Trophoblast cell (in vitro differentiated cells and primary cell): Measurements from ENCODE around the gene ORM2.

Source experiments
- DNase-seq, 2 donors: peaks; one replicate each; pipeline ENCODE4 v3.0.0-alpha.2; 2016
- H2AFZ ChIP-seq: 2 replicates; pipeline ENCODE4 v1.6.1; 2013; ENCODE audit warnings: low read length, moderate library complexity, mild to moderate bottlenecking; ENCODE audit not compliant: insufficient read depth, poor library complexity
- H2AK5ac ChIP-seq: 2 replicates; pipeline ENCODE4 v1.6.1; 2013; ENCODE audit warnings: mild to moderate bottlenecking, low read length
- H2BK120ac ChIP-seq: 2 replicates; pipeline ENCODE4 v1.6.1; 2013; ENCODE audit warnings: low read length, mild to moderate bottlenecking, moderate library complexity; ENCODE audit not compliant: insufficient read depth, poor library complexity
- H2BK12ac ChIP-seq: 2 replicates; pipeline ENCODE4 v1.6.1; 2013; ENCODE audit warnings: mild to moderate bottlenecking, low read length, moderate library complexity
- H2BK5ac ChIP-seq: 2 replicates; pipeline ENCODE4 v1.6.1; 2013; ENCODE audit warnings: low read length, low read depth, moderate library complexity, mild to moderate bottlenecking; ENCODE audit not compliant: poor library complexity
- H3K14ac ChIP-seq: 2 replicates; pipeline ENCODE4 v1.6.1; 2013; ENCODE audit warnings: mild to moderate bottlenecking, low read length
- H3K18ac ChIP-seq: 2 replicates; pipeline ENCODE4 v1.6.1; 2013; ENCODE audit warnings: mild to moderate bottlenecking, low read length
- H3K23ac ChIP-seq: 2 replicates; pipeline ENCODE4 v1.6.1; 2013; ENCODE audit warnings: low read length
- H3K27ac ChIP-seq: 2 replicates; pipeline ENCODE4 v1.5.1; 2013; ENCODE audit warnings: low read depth, mild to moderate bottlenecking, inconsistent platforms, low read length, moderate library complexity
- H3K27me3 ChIP-seq: 2 replicates; pipeline ENCODE4 v1.6.1; 2013; ENCODE audit warnings: inconsistent platforms, mild to moderate bottlenecking, low read length, moderate library complexity; ENCODE audit not compliant: insufficient read depth
- H3K36me3 ChIP-seq, 2 experiments: 1 replicate in 1 of 2; 2 replicates in 1 of 2; pipeline ENCODE4 v1.6.1; 2013; ENCODE audit warnings: low read length in 2 of 2, mild to moderate bottlenecking in 2 of 2, moderate library complexity in 1 of 2; ENCODE audit not compliant: insufficient read depth in 2 of 2, control insufficient read depth in 1 of 2
- H3K4ac ChIP-seq: 2 replicates; pipeline ENCODE4 v1.6.1; 2013; ENCODE audit warnings: low read depth, mild to moderate bottlenecking, low read length, moderate library complexity
- H3K4me1 ChIP-seq, 2 experiments: 1 replicate in 1 of 2; 2 replicates in 1 of 2; pipeline ENCODE4 v1.6.1; 2013; ENCODE audit warnings: low read length in 2 of 2, mild to moderate bottlenecking in 2 of 2, moderate library complexity in 1 of 2; ENCODE audit not compliant: insufficient read depth in 2 of 2, control insufficient read depth in 1 of 2
- H3K4me2 ChIP-seq: 2 replicates; pipeline ENCODE4 v1.6.1; 2013; ENCODE audit warnings: inconsistent platforms, mild to moderate bottlenecking, low read length, moderate library complexity
- H3K4me3 ChIP-seq: 2 replicates; pipeline ENCODE4 v1.5.1; 2013; ENCODE audit warnings: mild to moderate bottlenecking, low read depth, low read length, inconsistent platforms
- H3K79me1 ChIP-seq: one replicate; pipeline ENCODE4 v1.6.1; 2013; ENCODE audit warnings: low read length
- H3K79me2 ChIP-seq: 2 replicates; pipeline ENCODE4 v1.6.1; 2013; ENCODE audit warnings: low read length, mild to moderate bottlenecking; ENCODE audit not compliant: control insufficient read depth, insufficient read depth, poor library complexity
- H3K9ac ChIP-seq: 2 replicates; pipeline ENCODE4 v1.6.1; 2013; ENCODE audit warnings: mild to moderate bottlenecking, low read length
- H3K9me3 ChIP-seq: 2 replicates; pipeline ENCODE4 v1.6.1; 2013; ENCODE audit warnings: low read depth, mild to moderate bottlenecking, control low read depth, inconsistent platforms, low read length; ENCODE audit not compliant: insufficient read depth
- H4K12ac ChIP-seq: 2 replicates; pipeline ENCODE4 v1.6.1; 2013; ENCODE audit warnings: low read depth, mild to moderate bottlenecking, low read length, moderate library complexity
- H4K8ac ChIP-seq: 2 replicates; pipeline ENCODE4 v1.6.1; 2013; ENCODE audit warnings: low read depth, mild to moderate bottlenecking, low read length, moderate library complexity
- H4K91ac ChIP-seq: one replicate; pipeline ENCODE4 v1.6.1; 2013; ENCODE audit warnings: low read depth, mild to moderate bottlenecking, low read length, moderate library complexity
- WGBS: extraction: QIAGEN DNeasy Blood & Tissue Kit; methylation state at CpG from one replicate; pipeline ENCODE4 v1.1.7; 2013; ENCODE audit warnings: missing lambda C conversion rate; ENCODE audit not compliant: insufficient read length, insufficient coverage; ENCODE audit errors: extremely low coverage; 5-methylcytosine and 5-hydroxymethylcytosine counted together

ORM2 gene

DNA sequence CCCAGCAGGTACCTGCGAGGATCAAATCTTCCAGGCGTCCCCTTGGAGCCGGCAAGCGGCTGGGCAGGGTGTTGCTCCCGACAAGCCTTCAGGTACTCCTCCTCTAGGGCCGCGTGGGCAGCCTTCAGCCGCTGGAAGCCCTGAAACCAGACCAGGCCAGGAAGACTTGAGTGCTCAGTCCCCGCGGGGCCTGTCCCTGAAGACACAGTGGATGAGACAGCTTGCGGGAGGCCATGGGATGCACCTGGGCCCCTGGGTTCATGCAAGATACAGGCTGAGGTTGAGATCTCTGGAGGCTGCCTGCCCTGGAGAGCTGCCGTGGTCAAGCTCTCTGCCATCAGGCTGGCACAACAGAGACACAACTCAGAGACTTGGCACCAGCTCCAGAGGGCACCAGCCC lies 32.7 kb downstream of the ORM2 start:
- Histone ChIP-seq H3K27ac (no peak overlapping the region), H3K9ac (no peak overlapping the region), H4K91ac (no peak overlapping the region), H3K18ac (no peak overlapping the region), H3K79me2 (no peaks in the 10 kb centered on the region), H3K4me1 (peaks cover 0 to 3% of the 10 kb centered on the region in 2 experiments), H2BK120ac (no peak overlapping the region), H3K4me3 (no peak overlapping the region), H4K12ac (no peak overlapping the region), H3K79me1 (no peaks in the 10 kb centered on the region), H3K4ac (no peak overlapping the region), H3K36me3 (peaks cover 37 to 53% of the 10 kb centered on the region in 2 experiments), H3K23ac (no peak overlapping the region), H3K14ac (no peak overlapping the region), H4K8ac (no peak overlapping the region), H3K4me2 (no peak overlapping the region), H2AK5ac (no peak overlapping the region), H2BK12ac (no peak overlapping the region), H2BK5ac (no peak overlapping the region), H3K9me3 (no peaks in the 10 kb centered on the region), H2AFZ (no peak overlapping the region), H3K27me3 (no peaks in the 10 kb centered on the region)
- WGBS, result no CpG with 5 or more reads among the region's 12 CpGs
- no peak for DNase-seq

DNA sequence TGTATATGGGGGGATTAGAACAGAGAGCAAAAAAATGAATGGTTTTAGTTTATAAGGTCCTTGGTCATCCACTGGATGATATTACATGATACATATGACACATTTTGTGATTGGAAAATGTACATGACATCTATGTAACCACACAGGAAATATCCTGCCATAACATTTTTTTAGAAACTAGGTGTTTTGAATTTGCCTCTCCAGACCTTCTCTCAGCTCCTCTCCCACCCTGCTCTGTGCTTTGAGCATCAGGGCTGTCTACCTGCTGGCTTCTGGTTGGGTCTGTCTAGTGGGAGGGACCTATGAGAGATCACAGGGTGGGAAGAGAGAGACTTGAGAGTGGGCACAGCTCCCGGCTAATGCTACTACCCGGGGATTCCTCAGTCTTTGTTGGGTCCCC lies 33.8 kb downstream of the ORM2 start:
- no peak overlapping the region for H3K23ac ChIP-seq
- no peaks in the 10 kb centered on the region for H3K9me3 ChIP-seq
- no peak overlapping the region for H2AK5ac ChIP-seq
- no peak overlapping the region for H4K91ac ChIP-seq
- no peak overlapping the region for H2BK5ac ChIP-seq
- H3K9ac ChIP-seq, result no peak overlapping the region
- no peak overlapping the region for H3K27ac ChIP-seq
- peaks cover 41 to 55% of the 10 kb centered on the region in 2 experiments for H3K36me3 ChIP-seq
- H3K27me3 ChIP-seq, result no peaks in the 10 kb centered on the region
- no peak overlapping the region for H3K4me2 ChIP-seq
- H2BK12ac ChIP-seq, result no peak overlapping the region
- WGBS, result no CpG with 5 or more reads among the region's 2 CpGs
- no peaks in the 10 kb centered on the region for H3K79me2 ChIP-seq
- DNase-seq, result no peak
- no peak overlapping the region for H3K14ac ChIP-seq
- no peak overlapping the region for H4K8ac ChIP-seq
- no peak overlapping the region for H3K18ac ChIP-seq
- H3K4ac ChIP-seq, result no peak overlapping the region
- no peak overlapping the region for H2BK120ac ChIP-seq
- no peak overlapping the region for H2AFZ ChIP-seq
- H3K4me1 ChIP-seq, result peaks cover 0 to 3% of the 10 kb centered on the region in 2 experiments
- no peak overlapping the region for H4K12ac ChIP-seq
- H3K4me3 ChIP-seq, result no peak overlapping the region
- no peaks in the 10 kb centered on the region for H3K79me1 ChIP-seq

DNA sequence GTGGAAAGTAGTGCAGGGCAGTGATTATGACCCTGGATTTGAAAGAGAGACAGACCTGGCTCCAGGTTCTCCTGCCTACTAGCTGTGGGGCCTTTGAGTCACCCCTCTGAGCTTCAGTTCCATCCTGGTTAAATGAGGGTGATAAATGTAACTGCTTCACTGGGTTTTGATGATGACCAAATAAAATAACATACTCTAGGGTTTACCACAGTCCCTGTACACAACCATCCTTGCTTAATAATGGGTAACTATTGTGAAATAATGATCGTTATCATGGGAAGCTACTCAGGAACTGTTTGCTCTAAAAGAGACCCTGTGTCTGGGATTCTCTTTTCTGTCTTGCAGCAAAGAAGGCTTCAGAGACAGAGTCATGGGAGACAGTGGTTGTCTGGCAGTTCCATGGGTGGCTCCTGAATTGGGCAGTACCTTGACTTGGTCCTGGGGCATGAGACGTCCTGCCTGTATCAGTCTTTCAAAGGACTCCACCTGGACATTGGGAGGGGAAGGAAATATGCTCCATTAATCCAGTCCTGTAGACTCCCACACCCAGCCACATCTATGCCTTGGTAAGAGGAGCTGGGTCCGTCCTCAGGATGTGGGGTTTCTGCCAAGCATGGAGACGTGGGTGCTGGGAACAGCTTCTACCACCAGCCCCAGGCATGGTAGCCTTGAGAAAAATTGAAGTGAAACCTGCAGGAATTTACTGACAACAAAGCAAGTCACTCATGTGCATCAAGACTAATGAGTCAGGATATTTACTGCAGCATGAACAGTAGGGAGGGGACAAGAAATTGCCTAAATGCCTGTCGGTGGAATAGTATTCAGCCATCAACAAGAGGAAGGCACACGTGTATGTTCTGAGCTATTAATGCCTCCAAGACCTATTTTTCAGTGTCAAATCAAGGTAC lies 34.7 kb downstream of the ORM2 start:
- H4K12ac ChIP-seq, result no peak overlapping the region
- no peaks in the 10 kb centered on the region for H3K79me2 ChIP-seq
- no peaks in the 10 kb centered on the region for H3K79me1 ChIP-seq
- no peak overlapping the region for H3K14ac ChIP-seq
- no peak overlapping the region for H2AK5ac ChIP-seq
- no peak overlapping the region for H3K18ac ChIP-seq
- H2BK120ac ChIP-seq, result no peak overlapping the region
- no peak overlapping the region for H3K9ac ChIP-seq
- peaks cover 41 to 54% of the 10 kb centered on the region in 2 experiments for H3K36me3 ChIP-seq
- no peak overlapping the region for H3K4ac ChIP-seq
- peaks cover 0 to 3% of the 10 kb centered on the region in 2 experiments for H3K4me1 ChIP-seq
- DNase-seq, result peak; percentile 47 to 94
- no peaks in the 10 kb centered on the region for H3K9me3 ChIP-seq
- no CpG with 5 or more reads among the region's 6 CpGs for WGBS
- no peak overlapping the region for H2BK12ac ChIP-seq
- no peak overlapping the region for H2BK5ac ChIP-seq
- no peak overlapping the region for H3K27ac ChIP-seq
- H3K4me3 ChIP-seq, result no peak overlapping the region
- no peak overlapping the region for H2AFZ ChIP-seq
- H3K4me2 ChIP-seq, result no peak overlapping the region
- H4K8ac ChIP-seq, result no peak overlapping the region
- no peak overlapping the region for H4K91ac ChIP-seq
- no peak overlapping the region for H3K23ac ChIP-seq
- H3K27me3 ChIP-seq, result no peaks in the 10 kb centered on the region

DNA sequence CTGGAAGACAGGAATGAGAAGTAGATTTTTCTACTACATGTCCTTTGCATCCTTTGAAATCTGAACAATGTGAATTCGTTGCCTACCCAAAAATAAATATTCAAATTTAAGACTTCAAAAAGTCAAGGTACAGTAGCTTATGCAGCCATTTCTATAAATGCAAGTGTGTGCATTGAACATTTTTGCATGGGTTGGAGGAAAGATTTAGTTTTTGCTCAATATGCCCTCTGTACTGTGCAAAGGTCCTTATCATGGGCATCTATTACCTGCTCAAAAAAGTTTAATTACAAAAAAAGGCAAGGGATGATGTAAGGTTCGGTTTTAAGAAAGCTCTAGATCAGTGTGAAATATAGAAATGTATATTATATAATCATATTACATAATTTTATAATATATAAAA lies 35.5 kb downstream of the ORM2 start:
- DNase-seq, result no peak
- H3K4me2 ChIP-seq, result no peak overlapping the region
- no peak overlapping the region for H4K12ac ChIP-seq
- H3K4me3 ChIP-seq, result no peak overlapping the region
- H3K23ac ChIP-seq, result no peak overlapping the region
- H3K18ac ChIP-seq, result no peak overlapping the region
- no peak overlapping the region for H4K91ac ChIP-seq
- H3K4ac ChIP-seq, result no peak overlapping the region
- no peaks in the 10 kb centered on the region for H3K79me2 ChIP-seq
- peaks cover 34 to 46% of the 10 kb centered on the region in 2 experiments for H3K36me3 ChIP-seq
- no peaks in the 10 kb centered on the region for H3K9me3 ChIP-seq
- no peak overlapping the region for H3K14ac ChIP-seq
- H4K8ac ChIP-seq, result no peak overlapping the region
- no peak overlapping the region for H2AFZ ChIP-seq
- no peak overlapping the region for H2BK120ac ChIP-seq
- no peaks in the 10 kb centered on the region for H3K27me3 ChIP-seq
- H3K27ac ChIP-seq, result no peak overlapping the region
- H3K79me1 ChIP-seq, result no peaks in the 10 kb centered on the region
- H2BK12ac ChIP-seq, result no peak overlapping the region
- H2AK5ac ChIP-seq, result no peak overlapping the region
- no CpG with 5 or more reads among the region's 2 CpGs for WGBS
- no peak overlapping the region for H2BK5ac ChIP-seq
- H3K4me1 ChIP-seq, result peaks cover 0 to 3% of the 10 kb centered on the region in 2 experiments
- H3K9ac ChIP-seq, result no peak overlapping the region
